PC-3 (cell line): ENCODE measurements around the gene PSG6. TPM values are rescaled to one million over a fixed set of nuclear protein-coding genes. Genes with fewer than 3 reads are reported as not detected.
"Not testable (repeated sequence)": the region's sequence is repeated elsewhere in the genome, so short reads cannot be mapped to it uniquely, and the experiment has no call there.

Source experiments
- ATAC-seq: fragments of 200-7000 bp; cut with Tn5 transposase; 2 replicates; pipeline ENCODE4 v1.9.1; 2020; ENCODE audit warnings: mild to moderate bottlenecking, moderate library complexity
- Bru-seq: library from RNA; stranded (reverse); fragments of 400-500 nt; gene quantifications from one replicate; lab custom pipeline; 2021; lab: Mats Ljungman, UMichigan
- BruChase-seq, 2 experiments: library from RNA; stranded (reverse); fragments of 400-500 nt; gene quantifications; one replicate each; lab custom pipeline; 2021; lab: Mats Ljungman, UMichigan
- BruUV-seq: library from RNA; stranded (reverse); fragments of 400-500 nt; replicated peaks from 2 replicates; lab custom pipeline; 2021; lab: Mats Ljungman, UMichigan
- CTCF ChIA-PET: fragments of 300-600 bp; sonication (Branson Sonifier 250); formaldehyde crosslinking; loops from one replicate; lab custom pipeline; 2022; ENCODE audit warnings: antibody characterized with exemption; lab: Charles Lee
- POLR2A ChIA-PET: fragments of 300-600 bp; sonication (Branson Sonifier 250); formaldehyde crosslinking; loops from one replicate; lab custom pipeline; 2022; ENCODE audit warnings: antibody characterized with exemption; ENCODE audit not compliant: unreplicated experiment; lab: Charles Lee
- DNase-seq: peaks from one replicate; pipeline ENCODE4 v3.0.0-alpha.2; 2015
- H2AFZ ChIP-seq: fragments of 300-600 bp; sonication (generic); 2 replicates; pipeline ENCODE4 v1.6.0; 2016; ENCODE audit warnings: antibody characterized with exemption, low read length
- H3F3A ChIP-seq: fragments of 300-600 bp; sonication (generic); one replicate; pipeline ENCODE4 v1.6.0; 2017; ENCODE audit warnings: antibody characterized with exemption, low read length, control low read depth, mild to moderate bottlenecking; ENCODE audit not compliant: unreplicated experiment
- H3K27ac ChIP-seq: fragments of 300-600 bp; sonication (generic); 2 replicates; pipeline ENCODE4 v1.5.1; 2016; ENCODE audit warnings: mild to moderate bottlenecking, low read length
- H3K27me3 ChIP-seq: fragments of 300-600 bp; sonication (generic); 2 replicates; pipeline ENCODE4 v1.6.1; 2016; ENCODE audit warnings: low read length, mixed read lengths
- H3K36me3 ChIP-seq: fragments of 300-600 bp; sonication (generic); 2 replicates; pipeline ENCODE4 v1.6.1; 2016; ENCODE audit warnings: low read depth, mixed run types, low read length, mixed read lengths
- H3K4me1 ChIP-seq: fragments of 300-600 bp; sonication (generic); 2 replicates; pipeline ENCODE4 v1.5.1; 2016; ENCODE audit warnings: low read length; ENCODE audit not compliant: insufficient read depth
- H3K4me2 ChIP-seq: fragments of 300-600 bp; sonication (generic); 2 replicates; pipeline ENCODE4 v1.6.0; 2016; ENCODE audit warnings: low read length
- H3K4me3 ChIP-seq: fragments of 300-600 bp; sonication (generic); 2 replicates; pipeline ENCODE4 v1.5.1; 2016; ENCODE audit warnings: mild to moderate bottlenecking, low read length, mixed read lengths
- H3K79me2 ChIP-seq: fragments of 300-600 bp; sonication (generic); 2 replicates; pipeline ENCODE4 v1.6.1; 2017; ENCODE audit warnings: low read length, mixed read lengths
- H3K9ac ChIP-seq: fragments of 300-600 bp; sonication (generic); 2 replicates; pipeline ENCODE4 v1.6.0; 2016; ENCODE audit warnings: mild to moderate bottlenecking, low read length
- H3K9me2 ChIP-seq: fragments of 300-600 bp; sonication (generic); replicated peaks from 2 replicates; pipeline ENCODE4 v1.6.1; 2016; ENCODE audit warnings: mixed run types, low read length, mixed read lengths
- H3K9me3 ChIP-seq: fragments of 300-600 bp; sonication (generic); 2 replicates; pipeline ENCODE4 v1.6.1; 2016; ENCODE audit warnings: low read length, mixed read lengths
- H4K20me1 ChIP-seq: fragments of 300-600 bp; sonication (generic); 2 replicates; pipeline ENCODE4 v1.6.1; 2016; ENCODE audit warnings: low read length, mixed read lengths
- CTCF ChIP-seq: fragments of 300-600 bp; sonication (generic); conservative IDR thresholded peaks from 2 replicates; pipeline ENCODE4 v1.5.1; 2017; ENCODE audit warnings: antibody characterized with exemption, low read depth, mild to moderate bottlenecking, low read length
- EZH2 ChIP-seq: fragments of 300-600 bp; sonication (generic); IDR thresholded peaks from one replicate; pipeline ENCODE4 v1.6.1; 2017; ENCODE audit warnings: antibody characterized with exemption, mild to moderate bottlenecking, low read length; ENCODE audit not compliant: unreplicated experiment
- EZH2phosphoT487 ChIP-seq: fragments of 300-600 bp; sonication (generic); IDR thresholded peaks from 2 replicates; pipeline ENCODE4 v1.6.1; 2018; ENCODE audit warnings: mild to moderate bottlenecking, antibody characterized with exemption, low read length, borderline replicate concordance
- intact Hi-C: fragments of 100-400 bp; cut with micrococcal nuclease; formaldehyde crosslinking; loops from 2 replicates; pipeline ENCODE4 v1.9.0; 2023
- long read RNA-seq: library from polyadenylated mRNA; unstranded; transcript quantifications from one replicate; pipeline ENCODE4 v2.0.0, GENCODE V29; 2021; ENCODE audit not compliant: unreplicated experiment
- total RNA-seq: library from RNA; depleted of rRNA; stranded (reverse); fragments of >200 nt; gene quantifications from 2 replicates; pipeline ENCODE4 v1.2.3, GENCODE V29; 2014; rRNA removed

The PSG6 gene
- total RNA-seq (not detected in 2 replicates), Bru-seq, nascent RNA (percentile 12 among the genes with signal in this experiment), BruChase-seq, experiment 1, labeled RNA remaining after a 6-hour chase (percentile 8 among the genes with signal in this experiment), BruChase-seq, experiment 2, labeled RNA remaining after a 2-hour chase (percentile 4 among the genes with signal in this experiment)
- long read RNA-seq: 0 reads

DNA sequence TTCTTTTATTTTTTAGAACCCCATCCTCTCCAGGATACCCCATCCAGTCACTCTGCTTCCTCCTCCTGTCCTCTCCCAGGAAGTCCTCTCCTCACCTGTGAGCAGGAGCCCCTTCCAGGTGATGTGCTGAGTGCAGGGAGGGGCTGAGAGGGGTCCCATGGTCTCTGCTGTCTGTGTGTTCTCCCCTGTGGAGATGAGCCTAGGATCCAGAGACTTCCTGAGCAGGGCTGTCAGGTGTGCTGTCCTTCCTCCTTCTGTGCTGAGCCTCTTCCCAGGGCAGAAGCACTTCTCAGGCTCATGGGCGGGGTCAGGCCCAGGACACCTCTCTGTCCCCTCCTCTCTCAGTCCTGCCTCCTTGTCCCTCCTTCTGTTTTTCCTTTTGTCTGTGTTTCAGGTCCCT is at the start of gene PSG6:
PSG6 (minus strand) TSS at position 261 of the 400 bp plus-strand sequence; CDS start at position 159, 102 bp downstream.
- BruUV-seq, intact Hi-C loops, POLR2A ChIA-PET, H2AFZ ChIP-seq, H3K4me1 ChIP-seq, H3K4me2 ChIP-seq, H4K20me1 ChIP-seq, CTCF ChIA-PET, H3K9me3 ChIP-seq, H3K27me3 ChIP-seq, H3K79me2 ChIP-seq, H3K4me3 ChIP-seq, ATAC-seq, DNase-seq, H3K9me2 ChIP-seq, H3K27ac ChIP-seq, H3K36me3 ChIP-seq, H3F3A ChIP-seq, H3K9ac ChIP-seq: not testable (repeated sequence)

DNA sequence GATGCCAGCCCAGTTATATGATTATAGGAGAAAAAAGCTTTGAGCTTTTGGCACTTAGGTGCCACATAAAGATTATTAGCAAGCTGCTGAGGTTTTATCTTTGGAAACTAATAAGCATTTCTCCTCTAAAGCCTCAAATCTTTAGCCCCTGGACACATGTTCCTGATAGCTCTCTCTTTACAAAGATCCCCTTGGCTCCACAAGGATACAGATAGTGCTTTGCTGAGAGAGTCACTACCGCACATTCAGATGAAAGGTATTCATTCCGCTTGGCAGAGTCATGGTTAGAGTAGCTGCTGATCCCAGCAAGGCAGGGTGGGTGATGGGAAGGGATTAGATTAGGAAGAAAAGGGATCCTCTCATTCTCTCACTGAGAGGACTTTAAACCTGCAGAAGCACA is 47.5 kb upstream of the PSG6 start:
- POLR2A ChIA-PET: no interaction called here
- peak; percentile 62 for DNase-seq

GRCh38 chr19:42961119-42961518 is 43.4 kb upstream of the PSG6 start:
- TF ChIP-seq EZH2phosphoT487 (no peak), CTCF (no peak), EZH2 (no peak)
- H3K4me3 ChIP-seq: no peak overlapping the region
- ChIA-PET POLR2A (no interaction called here), CTCF (no interaction called here)
- no peaks in the 10 kb centered on the region for H3K36me3 ChIP-seq
- intact Hi-C loops: no loop called here
- no peak for ATAC-seq
- H3K9me3 ChIP-seq: no peaks in the 10 kb centered on the region
- no peak overlapping the region for H3K9ac ChIP-seq
- no peak overlapping the region for H2AFZ ChIP-seq
- no peaks in the 10 kb centered on the region for H3K27me3 ChIP-seq
- DNase-seq: no peak
- H3K27ac ChIP-seq: no peak overlapping the region
- no peaks in the 10 kb centered on the region for H3K9me2 ChIP-seq
- no TSS peak for BruUV-seq
- H3K4me1 ChIP-seq: no peaks in the 10 kb centered on the region; the same call in 1 of the 2 replicates
- H3F3A ChIP-seq: no peaks in the 10 kb centered on the region
- H4K20me1 ChIP-seq: no peaks in the 10 kb centered on the region
- no peak overlapping the region for H3K4me2 ChIP-seq
- no peaks in the 10 kb centered on the region for H3K79me2 ChIP-seq

More for the DNA sequence above, 47.5 kb upstream of the PSG6 start:
- Histone ChIP-seq H3K27ac (peak overlapping the region; percentile 26; the same call in 1 of the 2 replicates), H3K4me2 (no peak overlapping the region), H3K9me2 (no peaks in the 10 kb centered on the region), H2AFZ (no peak overlapping the region), H3K4me1 (no peaks in the 10 kb centered on the region; the same call in 1 of the 2 replicates), H3K9ac (no peak overlapping the region), H3K4me3 (no peak overlapping the region), H3F3A (no peaks in the 10 kb centered on the region), H3K9me3 (no peaks in the 10 kb centered on the region), H3K36me3 (no peaks in the 10 kb centered on the region), H3K27me3 (no peaks in the 10 kb centered on the region), H3K79me2 (no peaks in the 10 kb centered on the region), H4K20me1 (no peaks in the 10 kb centered on the region)
- intact Hi-C loops: no loop called here
- CTCF ChIA-PET: no interaction called here
- no TSS peak for BruUV-seq
- no peak for TF ChIP-seq CTCF
- TF ChIP-seq EZH2: no peak
- TF ChIP-seq EZH2phosphoT487: no peak
- ATAC-seq: peak; percentile 82

DNA sequence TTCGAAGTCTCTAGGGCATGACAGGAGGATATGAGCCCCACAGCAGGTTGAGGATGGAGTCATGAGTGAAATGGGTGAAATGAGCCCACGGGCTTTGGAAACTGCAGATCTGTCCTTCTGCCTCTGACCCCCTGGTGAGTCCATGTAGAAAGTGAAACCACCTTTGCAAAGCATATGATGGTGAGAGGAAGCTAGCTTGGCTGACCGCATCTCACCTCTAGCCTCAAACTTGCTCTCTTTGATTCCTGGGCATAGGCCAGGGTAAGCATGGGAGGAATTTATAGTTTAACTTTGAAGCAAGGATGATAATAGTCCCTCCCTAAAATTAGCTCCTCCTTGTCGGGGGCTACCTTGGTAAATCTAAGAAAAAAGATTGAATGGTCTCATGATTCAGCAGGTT is 34.4 kb upstream of the PSG6 start:
- H3F3A ChIP-seq, H3K79me2 ChIP-seq, H2AFZ ChIP-seq, H3K9me3 ChIP-seq, intact Hi-C loops, H3K4me2 ChIP-seq, CTCF ChIA-PET, H3K9ac ChIP-seq, H3K27me3 ChIP-seq, H3K9me2 ChIP-seq, H3K36me3 ChIP-seq, H3K4me3 ChIP-seq, H3K27ac ChIP-seq, POLR2A ChIA-PET, H4K20me1 ChIP-seq, ATAC-seq, H3K4me1 ChIP-seq, DNase-seq, BruUV-seq: not testable (repeated sequence)

- CTCF ChIA-PET, intact Hi-C loops, H2AFZ ChIP-seq: not testable (repeated sequence)
These were observed 33.8 kb upstream of the PSG6 start for GRCh38 chr19:42951476-42951875.

More at GRCh38 chr19:42951476-42951875, 33.8 kb upstream of the PSG6 start:
- H3K36me3 ChIP-seq, POLR2A ChIA-PET, H3K9me3 ChIP-seq, H3K27ac ChIP-seq, BruUV-seq, H3K4me1 ChIP-seq, ATAC-seq, H3K79me2 ChIP-seq, H3K9ac ChIP-seq, H3K4me2 ChIP-seq, H4K20me1 ChIP-seq, DNase-seq, H3K9me2 ChIP-seq, H3F3A ChIP-seq, H3K27me3 ChIP-seq, H3K4me3 ChIP-seq: not testable (repeated sequence)
